Ishikawa (cell line): Measurements from ENCODE around the gene ARRB1.

Source experiments
- CEBPB ChIP-seq: IDR thresholded peaks from 2 replicates; pipeline ENCODE4 v1.6.1; 2012
- CREB1 ChIP-seq: IDR thresholded peaks from 2 replicates; pipeline ENCODE4 v1.6.1; 2012; ENCODE audit warnings: low read depth
- EGR1 ChIP-seq: IDR thresholded peaks from 2 replicates; pipeline ENCODE4 v1.6.1; 2012
- EP300 ChIP-seq: IDR thresholded peaks from 2 replicates; pipeline ENCODE4 v1.6.1; 2012; ENCODE audit warnings: borderline replicate concordance
- FOXM1 ChIP-seq: IDR thresholded peaks from 2 replicates; pipeline ENCODE4 v1.6.1; 2012; ENCODE audit warnings: low read depth, borderline replicate concordance
- NFIC ChIP-seq: IDR thresholded peaks from 2 replicates; pipeline ENCODE4 v1.6.1; 2012
- RAD21 ChIP-seq: IDR thresholded peaks from 2 replicates; pipeline ENCODE4 v1.6.1; 2012; ENCODE audit warnings: low read depth
- REST ChIP-seq: IDR thresholded peaks from 2 replicates; pipeline ENCODE4 v1.6.1; 2012; ENCODE audit warnings: low read depth, mild to moderate bottlenecking
- TAF1 ChIP-seq: IDR thresholded peaks from 2 replicates; pipeline ENCODE4 v1.6.1; 2012; ENCODE audit warnings: low read depth, mild to moderate bottlenecking
- TCF12 ChIP-seq: IDR thresholded peaks from 2 replicates; pipeline ENCODE4 v1.6.1; 2012; ENCODE audit warnings: low read depth
- TEAD4 ChIP-seq: IDR thresholded peaks from 2 replicates; pipeline ENCODE4 v1.6.1; 2012
- YY1 ChIP-seq: IDR thresholded peaks from 2 replicates; pipeline ENCODE4 v1.6.1; 2012; ENCODE audit warnings: low read depth
- ZBTB7A ChIP-seq: IDR thresholded peaks from 2 replicates; pipeline ENCODE4 v1.6.1; 2012; ENCODE audit warnings: low read depth
- TF ChIP-seq, protein P1 (sequence below): IDR thresholded peaks from 2 replicates; pipeline ENCODE4 v1.6.1; 2012
- TF ChIP-seq, protein P2 (sequence below): IDR thresholded peaks from 2 replicates; pipeline ENCODE4 v1.6.1; 2012

ARRB1 gene

GRCh38 chr11:75320643-75321042 lies 30.8 kb downstream of the ARRB1 start:
- TF ChIP-seq, protein P1, sequence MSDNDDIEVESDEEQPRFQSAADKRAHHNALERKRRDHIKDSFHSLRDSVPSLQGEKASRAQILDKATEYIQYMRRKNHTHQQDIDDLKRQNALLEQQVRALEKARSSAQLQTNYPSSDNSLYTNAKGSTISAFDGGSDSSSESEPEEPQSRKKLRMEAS: no peak
- TF ChIP-seq EGR1: no peak
- TF ChIP-seq RAD21: no peak
- TF ChIP-seq TAF1: no peak
- TF ChIP-seq TCF12: no peak
- TF ChIP-seq YY1: no peak

DNA sequence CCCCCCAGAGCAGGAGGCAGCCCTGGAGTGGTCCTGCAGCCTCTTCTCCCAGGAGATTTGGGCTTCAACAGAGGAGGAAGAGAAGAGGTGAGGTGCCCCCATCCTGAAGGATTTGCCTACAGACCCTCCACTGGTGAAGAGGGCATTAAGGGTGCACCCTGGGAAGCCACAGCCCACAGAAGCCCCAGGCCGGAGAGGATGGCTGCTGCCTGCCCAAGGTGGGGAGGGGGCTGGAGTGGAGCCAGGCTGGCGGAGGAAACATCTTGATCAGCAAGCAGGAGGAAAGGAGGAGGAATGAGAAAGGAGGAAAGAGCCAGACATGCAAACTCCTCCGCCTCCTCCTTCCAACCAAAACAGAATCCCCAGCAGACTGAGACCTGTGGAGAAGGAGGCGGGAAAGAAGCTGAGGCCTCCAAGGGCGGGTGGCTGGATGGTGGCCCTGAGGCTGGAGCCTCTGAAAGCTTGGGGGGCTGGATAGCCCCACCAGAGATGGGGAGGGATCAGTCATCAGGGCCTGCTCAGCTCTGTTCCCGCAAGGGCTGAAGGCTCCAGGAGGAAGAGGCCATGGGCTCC lies 31.3 kb downstream of the ARRB1 start:
- no peak for TF ChIP-seq EP300
- TF ChIP-seq, protein P1: no peak
- no peak for TF ChIP-seq CREB1
- TF ChIP-seq REST: no peak
- TF ChIP-seq CEBPB: no peak
- no peak for TF ChIP-seq TCF12
- no peak for TF ChIP-seq FOXM1
- no peak for TF ChIP-seq ZBTB7A
- no peak for TF ChIP-seq RAD21
- no peak for TF ChIP-seq TEAD4
- no peak for TF ChIP-seq TAF1
- no peak for TF ChIP-seq NFIC
- TF ChIP-seq, protein P2, sequence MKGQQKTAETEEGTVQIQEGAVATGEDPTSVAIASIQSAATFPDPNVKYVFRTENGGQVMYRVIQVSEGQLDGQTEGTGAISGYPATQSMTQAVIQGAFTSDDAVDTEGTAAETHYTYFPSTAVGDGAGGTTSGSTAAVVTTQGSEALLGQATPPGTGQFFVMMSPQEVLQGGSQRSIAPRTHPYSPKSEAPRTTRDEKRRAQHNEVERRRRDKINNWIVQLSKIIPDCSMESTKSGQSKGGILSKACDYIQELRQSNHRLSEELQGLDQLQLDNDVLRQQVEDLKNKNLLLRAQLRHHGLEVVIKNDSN: no peak
- TF ChIP-seq YY1: no peak
- no peak for TF ChIP-seq EGR1

DNA sequence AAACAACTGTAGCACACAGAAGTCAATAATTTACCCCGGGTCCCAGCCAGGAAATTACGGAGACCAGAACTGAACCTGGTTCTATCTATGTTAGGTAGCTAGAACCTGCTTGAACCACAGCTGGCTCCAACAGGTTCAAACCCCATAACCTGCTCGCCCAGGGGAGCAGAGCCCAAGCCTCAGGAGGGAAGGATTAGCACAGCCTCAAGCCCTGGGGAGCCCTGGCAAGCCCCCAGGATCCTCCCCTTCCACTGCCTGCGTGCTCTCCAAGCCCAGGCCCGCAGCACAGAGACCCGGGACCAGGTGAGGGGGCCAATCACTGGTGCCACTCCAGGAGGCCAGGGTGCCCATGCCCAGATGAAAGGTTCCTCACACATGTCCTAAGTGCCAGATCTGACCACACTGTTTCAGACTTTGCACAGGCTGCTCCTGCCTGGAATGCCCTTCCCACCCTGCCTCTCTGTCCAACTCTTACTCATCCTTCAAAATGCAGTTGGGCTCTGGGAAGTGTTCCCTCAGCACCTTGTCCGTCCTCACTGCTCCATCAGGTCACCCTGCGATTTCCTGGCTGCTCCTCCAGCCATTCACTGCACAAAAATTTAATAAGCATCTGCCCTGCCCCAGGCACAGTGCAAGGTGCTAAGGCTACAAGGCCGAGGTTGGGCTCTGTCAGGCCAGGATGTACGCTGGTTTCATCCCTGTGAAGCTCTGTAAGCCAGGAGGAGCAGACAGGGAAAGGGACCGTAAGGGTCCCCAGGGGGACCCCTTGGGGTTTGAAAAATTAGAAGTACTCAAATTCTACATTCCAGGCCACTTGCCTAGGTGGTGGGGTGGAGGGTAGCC lies 32.2 kb downstream of the ARRB1 start:
- TF ChIP-seq FOXM1: no peak
- no peak for TF ChIP-seq NFIC
- TF ChIP-seq REST: no peak
- TF ChIP-seq EP300: no peak
- TF ChIP-seq TCF12: no peak
- TF ChIP-seq, protein P2: no peak
- no peak for TF ChIP-seq YY1
- TF ChIP-seq RAD21: no peak
- no peak for TF ChIP-seq TEAD4
- no peak for TF ChIP-seq ZBTB7A
- no peak for TF ChIP-seq CEBPB
- no peak for TF ChIP-seq CREB1
- TF ChIP-seq TAF1: no peak
- no peak for TF ChIP-seq EGR1
- TF ChIP-seq, protein P1: no peak

- no peak for TF ChIP-seq TEAD4
- TF ChIP-seq, protein P1: no peak
- no peak for TF ChIP-seq CEBPB
- TF ChIP-seq EP300: no peak
- no peak for TF ChIP-seq TCF12
- TF ChIP-seq, protein P2: no peak
- no peak for TF ChIP-seq FOXM1
These were observed 33.9 kb downstream of the ARRB1 start for GRCh38 chr11:75317446-75318122.

GRCh38 chr11:75315439-75315805 lies 36.0 kb downstream of the ARRB1 start:
- TF ChIP-seq NFIC: no peak
- TF ChIP-seq TEAD4: no peak
- no peak for TF ChIP-seq ZBTB7A
- TF ChIP-seq YY1: no peak
- no peak for TF ChIP-seq TCF12
- TF ChIP-seq, protein P2: no peak
- TF ChIP-seq, protein P1: no peak
- TF ChIP-seq CREB1: no peak
- TF ChIP-seq RAD21: no peak
- TF ChIP-seq CEBPB: no peak
- TF ChIP-seq EP300: no peak
- no peak for TF ChIP-seq REST
- no peak for TF ChIP-seq FOXM1
- no peak for TF ChIP-seq TAF1
- no peak for TF ChIP-seq EGR1
